ENCODE data around the gene SPTBN1.

The SPTBN1 gene

GRCh38 chr2:54455563-54456361 lies at the start of gene SPTBN1:
Gene SPTBN1, plus strand, starts transcription at chr2:54456327. Its CDS starts 70,092 bp downstream, at chr2:54526419.
- peak; percentile 78 to 84 for DNase-seq (ENCODE audit: low read depth in 2 of 2)

DNA sequence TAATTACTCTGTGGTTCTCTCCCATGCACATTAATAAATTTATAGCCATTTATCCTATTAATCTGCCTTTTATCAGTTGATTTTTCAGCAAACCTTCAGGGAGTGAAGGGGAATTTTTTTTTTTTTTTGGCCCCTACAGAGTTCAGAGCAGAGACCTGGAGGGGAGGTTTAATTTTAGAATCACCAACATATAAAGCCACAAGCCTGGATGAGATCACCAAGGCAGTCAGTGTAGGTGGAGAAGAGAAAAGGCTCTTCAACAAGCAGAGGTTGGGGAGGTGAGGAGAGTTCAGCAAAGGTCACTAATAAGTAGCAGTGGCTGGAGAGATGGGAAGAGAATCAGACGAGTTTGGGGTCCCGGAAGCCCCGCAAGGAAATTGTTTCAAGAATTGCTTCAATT lies 48.4 kb upstream of the SPTBN1 start:
- DNase-seq (ENCODE audit: low read depth in 2 of 2): no peak

GRCh38 chr2:54408288-54408687 lies 47.8 kb upstream of the SPTBN1 start:
- DNase-seq (ENCODE audit: low read depth in 2 of 2): no peak

- no peak for DNase-seq (ENCODE audit: low read depth in 2 of 2)
Observed at GRCh38 chr2:54409752-54410151, 46.4 kb upstream of the SPTBN1 start.

DNA sequence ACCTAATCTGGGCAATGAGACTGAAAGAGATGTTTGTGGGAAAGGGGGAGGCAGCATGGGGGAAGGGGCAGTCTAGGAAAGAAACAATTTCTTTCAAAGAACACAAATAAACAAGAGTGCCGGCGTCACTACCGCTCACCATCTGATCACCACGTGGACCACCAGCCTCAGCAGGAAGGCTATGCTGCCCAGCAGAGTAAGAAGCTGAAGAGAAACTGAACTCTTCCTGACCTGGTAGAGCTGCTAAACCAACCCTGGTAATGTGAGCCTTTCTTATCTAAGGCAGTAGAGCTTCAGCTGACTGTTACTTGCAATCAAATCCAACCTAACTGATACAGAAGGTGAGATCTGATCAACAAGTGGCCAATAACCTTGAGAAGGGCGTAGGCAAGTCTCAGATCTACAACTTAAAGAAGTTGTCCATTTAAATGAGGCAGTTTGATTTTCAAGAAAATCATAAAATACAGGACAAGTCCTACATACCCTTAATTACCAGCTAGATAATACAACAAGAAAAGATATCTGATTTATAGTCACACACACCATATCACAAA lies 44.2 kb upstream of the SPTBN1 start:
- DNase-seq (ENCODE audit: low read depth in 2 of 2): no peak

DNA sequence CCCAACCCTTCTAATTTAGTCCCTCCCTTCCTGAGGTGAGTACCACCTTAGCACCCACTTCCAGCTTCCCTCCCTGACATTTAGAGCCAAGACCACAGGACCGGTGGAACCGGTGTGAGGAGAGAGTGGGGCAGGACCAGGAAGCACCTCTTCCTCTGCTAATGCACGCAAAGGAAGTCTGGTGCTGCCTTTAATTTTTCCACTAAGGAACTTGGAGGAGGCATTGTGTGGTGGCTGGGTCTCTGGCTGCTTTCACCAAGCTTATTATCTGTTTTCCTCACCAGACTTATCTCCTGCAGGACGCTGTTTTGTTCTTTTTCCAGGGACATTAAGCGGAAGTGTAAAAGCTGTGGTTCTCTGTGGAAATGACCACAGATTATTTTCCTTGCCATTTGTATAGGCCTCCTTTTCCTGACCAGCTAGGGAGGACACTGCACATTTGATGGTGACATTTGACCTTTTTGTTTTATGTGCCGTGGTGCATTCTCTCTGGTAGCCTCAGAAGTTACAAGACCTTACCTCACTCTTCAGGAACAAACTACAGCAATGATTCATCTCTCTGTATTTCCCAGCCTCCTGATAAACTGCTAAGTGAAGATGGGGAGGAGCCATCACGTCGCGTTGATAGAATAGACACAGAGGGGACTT lies 39.8 kb upstream of the SPTBN1 start:
- no peak for DNase-seq (ENCODE audit: low read depth in 2 of 2)

GRCh38 chr2:54416938-54417337 lies 39.2 kb upstream of the SPTBN1 start:
- DNase-seq (ENCODE audit: low read depth in 2 of 2): no peak

- no peak for DNase-seq (ENCODE audit: low read depth in 2 of 2)
Observed at GRCh38 chr2:54417577-54417976, 38.5 kb upstream of the SPTBN1 start.

DNA sequence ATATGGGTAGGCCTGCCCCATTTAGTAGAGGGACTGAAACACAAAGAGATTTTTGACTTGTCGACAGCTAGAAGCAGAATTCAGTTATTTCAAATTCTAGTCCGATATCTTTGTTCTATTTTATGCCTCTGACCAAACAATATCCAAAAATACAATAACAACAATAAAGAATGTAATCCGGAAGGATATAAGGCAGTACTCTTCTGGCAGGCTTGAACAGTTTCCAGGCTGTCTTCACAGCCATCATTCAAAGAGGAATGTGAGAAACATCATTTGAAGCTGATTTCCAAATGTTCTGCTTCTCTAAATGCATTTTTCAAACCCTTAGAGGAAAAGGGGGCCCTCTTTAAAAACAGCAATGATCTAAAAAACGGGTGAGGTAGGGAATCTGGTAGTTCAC lies 36.7 kb upstream of the SPTBN1 start:
- no peak for DNase-seq (ENCODE audit: low read depth in 2 of 2)

- no peak for DNase-seq (ENCODE audit: low read depth in 2 of 2)
Observed at GRCh38 chr2:54419855-54420523, 36.1 kb upstream of the SPTBN1 start.

DNA sequence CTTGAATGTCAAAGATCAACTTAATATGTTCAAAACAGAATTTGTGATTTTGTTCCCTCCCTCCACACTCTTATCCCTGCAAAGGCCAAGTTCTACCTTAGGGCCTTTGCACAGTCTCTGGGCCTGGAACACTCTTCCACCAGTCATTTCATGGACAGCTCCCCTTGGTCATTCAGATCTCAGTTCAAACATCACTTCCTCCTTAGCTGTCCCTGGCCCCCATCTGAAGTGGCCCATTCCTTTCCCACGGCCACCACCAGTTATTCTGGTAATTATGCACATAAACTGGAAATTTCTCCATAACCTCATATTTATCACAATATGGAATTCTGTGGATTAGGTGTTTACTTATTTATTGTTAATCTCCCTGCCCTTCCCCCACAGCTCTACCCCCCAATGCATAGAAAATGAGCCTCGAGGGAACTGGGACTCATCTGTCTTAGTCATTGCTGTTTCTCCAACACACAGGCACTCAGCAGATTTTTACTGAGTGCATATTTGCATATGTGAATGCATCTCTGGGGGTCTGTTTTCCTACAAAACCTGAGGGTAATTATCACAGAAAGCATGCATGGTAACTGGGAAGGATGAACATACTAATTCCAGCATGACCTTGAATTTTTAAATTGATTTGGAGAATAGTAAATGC lies 35.5 kb upstream of the SPTBN1 start:
- no peak for DNase-seq (ENCODE audit: low read depth in 2 of 2)

- DNase-seq (ENCODE audit: low read depth in 2 of 2): no peak
Observed at GRCh38 chr2:54422072-54422581, 34.0 kb upstream of the SPTBN1 start.

GRCh38 chr2:54423213-54423612 lies 32.9 kb upstream of the SPTBN1 start:
- no peak for DNase-seq (ENCODE audit: low read depth in 2 of 2)

- no peak for DNase-seq (ENCODE audit: low read depth in 2 of 2)
Observed at GRCh38 chr2:54424555-54425163, 31.5 kb upstream of the SPTBN1 start.

- DNase-seq (ENCODE audit: low read depth in 2 of 2): no peak
Observed at GRCh38 chr2:54428108-54428831, 27.9 kb upstream of the SPTBN1 start.

DNA sequence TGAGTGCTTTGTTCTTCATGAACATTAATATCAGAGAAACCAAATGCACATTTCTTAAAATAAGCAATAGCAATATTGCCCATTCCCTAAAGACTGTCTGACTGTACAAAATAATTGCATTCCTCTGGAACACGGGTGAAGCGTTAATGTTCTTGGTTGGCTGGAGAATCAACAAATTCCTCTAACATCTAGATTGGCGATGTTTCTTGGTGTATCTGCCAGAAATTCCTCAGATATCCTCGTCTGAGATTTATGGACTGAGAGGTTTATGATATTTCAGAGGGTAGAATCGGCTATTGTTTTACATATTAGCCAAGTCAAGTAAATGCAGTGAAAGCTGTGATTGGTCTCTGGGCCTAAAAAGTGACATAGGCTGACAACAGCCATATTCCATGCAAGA lies 27.1 kb upstream of the SPTBN1 start:
- DNase-seq (ENCODE audit: low read depth in 2 of 2): peak; percentile 58 to 64

- DNase-seq (ENCODE audit: low read depth in 2 of 2): no peak
Observed at GRCh38 chr2:54429811-54430551, 26.1 kb upstream of the SPTBN1 start.

GRCh38 chr2:54430649-54431048 lies 25.5 kb upstream of the SPTBN1 start:
- no peak for DNase-seq (ENCODE audit: low read depth in 2 of 2)

GRCh38 chr2:54432251-54433015 lies 23.7 kb upstream of the SPTBN1 start:
- DNase-seq (ENCODE audit: low read depth in 2 of 2): no peak
